ENCODE results near the gene ZNF792. TPM values are rescaled to one million over a fixed set of nuclear protein-coding genes. Genes with fewer than 3 reads are reported as not detected.

Gene ZNF792
- total RNA-seq, 1 donor from 2014 or later, result 6.1 TPM

DNA sequence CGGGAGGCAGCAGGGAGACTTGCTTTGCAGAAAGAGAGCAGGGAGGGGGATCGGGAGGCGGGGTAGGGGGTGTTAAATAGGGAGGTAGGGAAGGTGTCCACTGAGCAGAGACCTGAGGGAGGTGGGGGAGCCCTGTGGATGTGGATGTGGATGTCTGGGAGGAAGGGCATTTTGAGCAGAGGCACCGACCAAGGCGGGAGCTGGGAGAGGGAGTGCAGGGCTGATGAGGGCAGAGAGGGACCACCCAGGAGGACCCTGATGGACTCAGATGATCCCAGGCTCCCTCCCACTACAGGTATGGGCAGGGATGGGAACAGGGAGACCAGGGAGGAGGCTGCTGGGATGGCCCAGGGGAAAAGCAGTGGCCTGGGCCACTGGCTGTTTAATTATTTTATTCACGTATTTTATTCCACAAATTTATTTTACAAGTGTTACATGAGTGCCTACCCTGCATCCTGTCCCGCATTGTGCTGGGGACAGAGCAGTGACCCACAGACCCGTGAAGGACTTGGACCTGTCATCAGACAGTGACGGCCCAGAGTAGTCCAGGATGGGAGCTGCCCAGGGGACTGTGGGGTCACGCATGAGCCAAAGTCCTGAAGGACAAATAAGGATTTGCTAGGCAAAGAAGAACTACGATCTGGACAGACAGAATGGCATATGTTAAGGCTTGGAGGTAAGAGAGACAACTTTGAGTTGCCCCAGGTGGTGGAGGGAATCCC lies 41.4 kb upstream of the ZNF792 start:
- Histone ChIP-seq H3K4me3 (ENCODE audit: low read depth, low read length) (no peak overlapping the region), H3K36me3 (ENCODE audit: control insufficient read depth, insufficient read depth, low read length) (peaks cover 2% of the 10 kb centered on the region), H3K27me3 (ENCODE audit: control insufficient read depth, insufficient read depth, low read length) (no peaks in the 10 kb centered on the region)
- DNase-seq (ENCODE audit: low read depth), result no peak
- TF ChIP-seq, protein P1, sequence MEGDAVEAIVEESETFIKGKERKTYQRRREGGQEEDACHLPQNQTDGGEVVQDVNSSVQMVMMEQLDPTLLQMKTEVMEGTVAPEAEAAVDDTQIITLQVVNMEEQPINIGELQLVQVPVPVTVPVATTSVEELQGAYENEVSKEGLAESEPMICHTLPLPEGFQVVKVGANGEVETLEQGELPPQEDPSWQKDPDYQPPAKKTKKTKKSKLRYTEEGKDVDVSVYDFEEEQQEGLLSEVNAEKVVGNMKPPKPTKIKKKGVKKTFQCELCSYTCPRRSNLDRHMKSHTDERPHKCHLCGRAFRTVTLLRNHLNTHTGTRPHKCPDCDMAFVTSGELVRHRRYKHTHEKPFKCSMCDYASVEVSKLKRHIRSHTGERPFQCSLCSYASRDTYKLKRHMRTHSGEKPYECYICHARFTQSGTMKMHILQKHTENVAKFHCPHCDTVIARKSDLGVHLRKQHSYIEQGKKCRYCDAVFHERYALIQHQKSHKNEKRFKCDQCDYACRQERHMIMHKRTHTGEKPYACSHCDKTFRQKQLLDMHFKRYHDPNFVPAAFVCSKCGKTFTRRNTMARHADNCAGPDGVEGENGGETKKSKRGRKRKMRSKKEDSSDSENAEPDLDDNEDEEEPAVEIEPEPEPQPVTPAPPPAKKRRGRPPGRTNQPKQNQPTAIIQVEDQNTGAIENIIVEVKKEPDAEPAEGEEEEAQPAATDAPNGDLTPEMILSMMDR (IDR thresholded peaks at IDR 0.05; ENCODE audit: insufficient read depth, low read length, poor library complexity, severe bottlenecking), result no peak

DNA sequence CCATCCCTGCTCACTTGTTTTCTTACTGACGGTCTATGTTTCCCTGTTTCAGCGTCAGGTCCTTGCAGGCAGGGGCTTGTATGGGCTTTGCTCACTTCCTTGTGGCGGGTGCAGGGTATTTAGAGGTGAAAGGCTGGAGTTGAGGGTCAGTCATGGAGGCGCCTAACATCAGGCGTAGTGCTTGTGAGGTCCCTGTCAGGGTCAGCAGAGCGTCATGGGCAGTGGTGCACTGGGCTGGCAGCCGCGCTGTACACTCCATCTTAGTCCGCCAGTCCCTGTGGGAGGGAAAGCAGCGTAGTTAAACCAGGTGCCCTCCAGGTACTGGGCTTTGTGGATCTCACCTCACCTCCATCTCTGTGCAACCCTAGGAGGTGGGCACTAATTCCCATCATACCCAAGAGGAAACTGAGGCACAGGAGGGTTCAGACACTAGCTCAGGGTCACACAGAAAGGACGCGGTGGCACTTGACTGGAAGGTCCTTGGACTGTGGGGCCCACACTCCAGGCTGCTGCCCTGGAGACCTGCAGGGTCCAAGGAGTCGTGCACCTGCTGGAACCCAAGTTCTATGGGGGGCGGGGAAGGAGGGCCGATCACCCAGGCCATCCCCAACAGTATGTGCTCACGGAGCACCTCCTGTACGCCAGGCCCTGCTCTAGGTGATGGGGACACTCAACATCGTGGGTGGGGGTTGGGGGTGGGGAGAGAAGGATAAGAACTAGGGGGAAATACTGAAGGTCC lies 40.7 kb upstream of the ZNF792 start:
- no peaks in the 10 kb centered on the region for H3K27me3 ChIP-seq (ENCODE audit: control insufficient read depth, insufficient read depth, low read length)
- TF ChIP-seq, protein P1 (IDR thresholded peaks at IDR 0.05; ENCODE audit: insufficient read depth, low read length, poor library complexity, severe bottlenecking), result no peak
- peaks cover 2% of the 10 kb centered on the region for H3K36me3 ChIP-seq (ENCODE audit: control insufficient read depth, insufficient read depth, low read length)
- no peak for DNase-seq (ENCODE audit: low read depth)
- no peak overlapping the region for H3K4me3 ChIP-seq (ENCODE audit: low read depth, low read length)

DNA sequence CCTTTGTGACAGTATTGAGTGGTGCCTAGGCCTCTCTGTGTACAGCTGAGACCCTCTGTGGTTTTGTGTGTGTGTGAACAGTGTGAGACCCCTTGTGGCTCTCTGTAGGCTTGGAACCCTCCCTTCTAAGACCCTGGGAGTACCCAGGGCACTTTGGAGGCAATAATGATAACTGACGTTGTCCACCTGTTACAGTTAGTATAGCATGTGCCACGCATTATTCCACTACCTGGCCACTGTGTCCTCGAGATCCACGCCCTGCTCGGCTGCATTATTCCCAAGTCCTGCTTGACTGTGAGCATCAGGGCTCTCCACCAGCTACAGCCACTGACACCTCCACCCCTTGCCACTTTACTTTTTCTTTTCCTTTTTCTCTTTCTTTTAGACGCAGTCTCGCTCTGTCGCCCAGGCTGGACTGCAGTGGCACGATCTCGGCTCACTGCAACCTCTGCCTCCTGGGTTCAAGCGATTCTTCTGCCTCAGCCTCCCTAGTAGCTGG lies 38.1 kb upstream of the ZNF792 start:
- DNase-seq (ENCODE audit: low read depth), result no peak
- no peaks in the 10 kb centered on the region for H3K27me3 ChIP-seq (ENCODE audit: control insufficient read depth, insufficient read depth, low read length)
- peaks cover 2% of the 10 kb centered on the region for H3K36me3 ChIP-seq (ENCODE audit: control insufficient read depth, insufficient read depth, low read length)
- H3K4me3 ChIP-seq (ENCODE audit: low read depth, low read length), result no peak overlapping the region
- TF ChIP-seq, protein P1 (IDR thresholded peaks at IDR 0.05; ENCODE audit: insufficient read depth, low read length, poor library complexity, severe bottlenecking), result no peak

GRCh38 chr19:35000647-35001501 lies 36.8 kb upstream of the ZNF792 start:
- TF ChIP-seq, protein P1 (IDR thresholded peaks at IDR 0.05; ENCODE audit: insufficient read depth, low read length, poor library complexity, severe bottlenecking), result no peak
- DNase-seq (ENCODE audit: low read depth), result peak; percentile 12

GRCh38 chr19:35000338-35000646 lies 36.3 kb upstream of the ZNF792 start:
- TF ChIP-seq, protein P1 (IDR thresholded peaks at IDR 0.05; ENCODE audit: insufficient read depth, low read length, poor library complexity, severe bottlenecking), result no peak
- Histone ChIP-seq H3K27me3 (ENCODE audit: control insufficient read depth, insufficient read depth, low read length) (no peaks in the 10 kb centered on the region), H3K4me3 (ENCODE audit: low read depth, low read length) (peak overlapping the region; percentile 91), H3K36me3 (ENCODE audit: control insufficient read depth, insufficient read depth, low read length) (no peaks in the 10 kb centered on the region)
- DNase-seq (ENCODE audit: low read depth), result no peak

More at GRCh38 chr19:35000647-35001501, 36.8 kb upstream of the ZNF792 start:
- Histone ChIP-seq H3K36me3 (ENCODE audit: control insufficient read depth, insufficient read depth, low read length) (no peaks in the 10 kb centered on the region), H3K4me3 (ENCODE audit: low read depth, low read length) (peak overlapping the region; percentile 91), H3K27me3 (ENCODE audit: control insufficient read depth, insufficient read depth, low read length) (no peaks in the 10 kb centered on the region)
